Adrenal gland (tissue), 12 donors: ENCODE results near the gene PROSER2. TPM values are rescaled to one million over a fixed set of nuclear protein-coding genes. Genes with fewer than 3 reads are reported as not detected.

Experiments
- DNase-seq, 7 donors: peaks; one replicate each; pipeline ENCODE4 v3.0.0-alpha.2; 2019 to 2020
- H3K27ac ChIP-seq, 5 donors: fragments of 200-600 bp; sonication (generic) in 4 of 5; 1 replicate in 3 of 5; 2 replicates in 2 of 5; pipeline versions ENCODE4 v1.5.1 to v1.8.0; 2016 to 2020; ENCODE audit warnings: mild to moderate bottlenecking in 1 of 5
- H3K27me3 ChIP-seq: fragments of 200-600 bp; 2 replicates; pipeline ENCODE4 v1.8.0; 2021
- H3K36me3 ChIP-seq, 2 donors: fragments of 200-600 bp; replicated peaks in 1 of 2; 1 replicate in 1 of 2; 2 replicates in 1 of 2; pipeline versions ENCODE4 v1.5.1 to v1.8.0; 2018 to 2022
- H3K4me1 ChIP-seq, 2 donors: fragments of 200-600 bp; replicated peaks in 1 of 2; 1 replicate in 1 of 2; 2 replicates in 1 of 2; pipeline versions ENCODE4 v1.5.1 to v1.8.0; 2018 to 2021
- H3K4me3 ChIP-seq, 4 donors: fragments of 200-600 bp; sonication (generic) in 3 of 4; one replicate each; pipeline ENCODE4 v1.5.1; 2016 to 2018
- H3K9me3 ChIP-seq, 3 donors: fragments of 200-600 bp; sonication (generic) in 1 of 3; replicated peaks in 1 of 3; 1 replicate in 2 of 3; 2 replicates in 1 of 3; pipeline versions ENCODE4 v1.5.1 to v1.8.0; 2016 to 2021
- POLR2A ChIP-seq, 2 donors: fragments of 450-650 bp; IDR thresholded peaks; one replicate each; pipeline ENCODE4 v1.6.1; 2017; ENCODE audit warnings: antibody characterized with exemption in 2 of 2, mild to moderate bottlenecking in 2 of 2, moderate library complexity in 1 of 2
- WGBS, 4 donors: extraction: QIAGEN DNeasy Blood & Tissue Kit in 2 of 4; methylation state at CpG; one replicate each; pipeline versions ENCODE4 v1.1.5 to v1.1.7; 2013 to 2017; 5-methylcytosine and 5-hydroxymethylcytosine counted together
- intact Hi-C, 2 donors: fragments of 100-400 bp; cut with DNase I; formaldehyde crosslinking; loops; one replicate each; pipeline versions ENCODE4 v1.14.1 to v1.15.0; 2022 to 2023
- polyA plus RNA-seq, 3 donors: library from polyadenylated mRNA; stranded (reverse); fragments of 200-250 nt in 2 of 3; fragments of 350-450 nt in 1 of 3; fragmentation: Illumina TruSeq in 1 of 3; extraction: RNeasy Lipid Tissue Mini Kit (QIAGEN cat#74804) in 1 of 3; gene quantifications; one replicate each; pipeline ENCODE4 v1.2.3, GENCODE V29; 2013 to 2014
- total RNA-seq, 9 donors: library from RNA; depleted of rRNA in 4 of 9; stranded (reverse); fragments of >200 nt in 4 of 9; fragments of 120-200 nt in 1 of 9; fragmentation: NEBNext Ultra II Directional in 1 of 9; extraction: Animal tissue kit (Norgen Biotek cat#: 25700) in 1 of 9; gene quantifications; one replicate each; pipeline versions ENCODE4 v1.1.0 to v1.2.4, GENCODE V29; 2013 to 2023
- TF ChIP-seq, protein P1 (sequence below), 6 experiments: fragments of 450-650 bp in 4 of 6; fragments of 200-600 bp in 2 of 6; sonication (generic) in 1 of 6; IDR thresholded peaks; 1 replicate in 5 of 6; 2 replicates in 1 of 6; pipeline versions ENCODE4 v1.5.1 to v1.8.0; 2016 to 2021; ENCODE audit warnings: antibody characterized with exemption in 6 of 6, mild to moderate bottlenecking in 2 of 6, moderate library complexity in 1 of 6
- donor health status: healthy with polysubstance abuse.
- donor health status: Bipolar disorder and iron deficiency.
- donor health status: DM: yes; HTN: yes; CAD: no.
- donor health status: DM: no; HTN: no; CAD: no.
- donor health status: DM: no; HTN: no; CAD: no.
- donor health status: DM: yes; HTN: yes; CAD: no.

Gene PROSER2
- total and polyA plus RNA-seq, 12 donors, result 0.33 to 16.6 (median 2.3) TPM

DNA sequence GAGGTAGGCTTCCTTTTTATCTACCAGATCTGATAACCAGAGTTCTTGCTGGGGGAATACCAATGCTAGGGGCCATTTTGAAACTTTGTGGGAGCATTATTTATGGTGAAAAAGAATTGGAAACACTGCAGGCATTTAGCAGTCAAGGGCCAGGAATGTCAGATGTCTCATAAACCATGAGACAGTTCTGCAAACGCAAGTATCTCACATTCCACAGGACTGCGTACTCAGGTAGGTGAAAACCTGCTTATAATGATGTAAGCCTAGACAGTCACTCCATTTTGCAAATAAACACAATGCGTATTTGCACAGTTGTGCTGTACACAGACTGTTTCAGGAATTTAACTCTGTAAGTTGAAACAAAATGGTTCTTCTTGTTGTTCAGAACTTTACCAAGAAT is 47.1 kb upstream of the PROSER2 start:
- Histone ChIP-seq H3K4me1 (no peaks in the 10 kb centered on the region), H3K9me3 (no peaks in the 10 kb centered on the region), H3K27me3 (no peaks in the 10 kb centered on the region), H3K4me3 (no peak overlapping the region), H3K36me3 (no peaks in the 10 kb centered on the region), H3K27ac (no peak overlapping the region)
- 84 to 99% (median 87%) methylated on average over 3 of the region's 3 CpGs for WGBS, 4 donors
- TF ChIP-seq, protein P1, sequence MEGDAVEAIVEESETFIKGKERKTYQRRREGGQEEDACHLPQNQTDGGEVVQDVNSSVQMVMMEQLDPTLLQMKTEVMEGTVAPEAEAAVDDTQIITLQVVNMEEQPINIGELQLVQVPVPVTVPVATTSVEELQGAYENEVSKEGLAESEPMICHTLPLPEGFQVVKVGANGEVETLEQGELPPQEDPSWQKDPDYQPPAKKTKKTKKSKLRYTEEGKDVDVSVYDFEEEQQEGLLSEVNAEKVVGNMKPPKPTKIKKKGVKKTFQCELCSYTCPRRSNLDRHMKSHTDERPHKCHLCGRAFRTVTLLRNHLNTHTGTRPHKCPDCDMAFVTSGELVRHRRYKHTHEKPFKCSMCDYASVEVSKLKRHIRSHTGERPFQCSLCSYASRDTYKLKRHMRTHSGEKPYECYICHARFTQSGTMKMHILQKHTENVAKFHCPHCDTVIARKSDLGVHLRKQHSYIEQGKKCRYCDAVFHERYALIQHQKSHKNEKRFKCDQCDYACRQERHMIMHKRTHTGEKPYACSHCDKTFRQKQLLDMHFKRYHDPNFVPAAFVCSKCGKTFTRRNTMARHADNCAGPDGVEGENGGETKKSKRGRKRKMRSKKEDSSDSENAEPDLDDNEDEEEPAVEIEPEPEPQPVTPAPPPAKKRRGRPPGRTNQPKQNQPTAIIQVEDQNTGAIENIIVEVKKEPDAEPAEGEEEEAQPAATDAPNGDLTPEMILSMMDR (IDR thresholded peaks at IDR 0.05), result no peak
- TF ChIP-seq POLR2A (IDR thresholded peaks at IDR 0.05), result no peak
- DNase-seq, result no peak
- intact Hi-C loops, result no loop called here

GRCh38 chr10:11781114-11781513 is 42.0 kb upstream of the PROSER2 start:
- Histone ChIP-seq H3K27me3 (no peaks in the 10 kb centered on the region), H3K4me1 (no peaks in the 10 kb centered on the region), H3K36me3 (no peaks in the 10 kb centered on the region), H3K4me3 (no peak overlapping the region), H3K27ac (no peak overlapping the region), H3K9me3 (no peaks in the 10 kb centered on the region)
- TF ChIP-seq, protein P1 (IDR thresholded peaks at IDR 0.05), result no peak
- no peak for TF ChIP-seq POLR2A (IDR thresholded peaks at IDR 0.05)
- DNase-seq, result no peak
- WGBS, 4 donors, result 79 to 100% (median 89%) methylated on average over 1 to 6 of the region's 6 CpGs
- intact Hi-C loops, result loop anchor here in 1 of 2 donors (10.0 kb wide), 1 partner anchor 204 kb away; no protein-coding TSS in a partner anchor

GRCh38 chr10:11782793-11783557 is 40.2 kb upstream of the PROSER2 start:
- no peaks in the 10 kb centered on the region for H3K36me3 ChIP-seq
- DNase-seq, result no peak
- H3K27me3 ChIP-seq, result no peaks in the 10 kb centered on the region
- TF ChIP-seq, protein P1 (IDR thresholded peaks at IDR 0.05), result peak; percentile 52 to 75 (median 70)
- no peak for TF ChIP-seq POLR2A (IDR thresholded peaks at IDR 0.05)
- H3K9me3 ChIP-seq, result no peaks in the 10 kb centered on the region
- no peaks in the 10 kb centered on the region for H3K4me1 ChIP-seq
- H3K27ac ChIP-seq, result no peak overlapping the region
- intact Hi-C loops, result loop anchor here in 1 of 2 donors (10.0 kb wide), 1 partner anchor 202 kb away; no protein-coding TSS in a partner anchor
- WGBS, 4 donors, result 53 to 66% (median 63%) methylated on average over 14 to 18 of the region's 18 CpGs
- no peak overlapping the region for H3K4me3 ChIP-seq

DNA sequence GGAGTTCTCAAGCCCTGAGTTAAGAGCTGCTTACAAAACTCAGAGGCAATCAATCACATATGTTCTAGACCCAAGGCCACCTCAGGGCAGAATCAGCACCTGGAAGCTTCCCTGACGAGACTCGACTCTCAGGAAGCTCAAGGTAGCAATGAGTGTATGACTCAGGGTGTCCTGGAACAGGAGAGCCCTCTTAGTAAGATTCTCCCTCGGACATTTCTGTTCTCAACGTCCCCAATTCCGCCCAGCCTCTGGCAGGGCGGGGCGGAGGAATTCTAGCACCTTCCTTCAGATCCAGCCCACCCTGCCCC is 39.6 kb upstream of the PROSER2 start:
- intact Hi-C loops, result loop anchor here in 1 of 2 donors (10.0 kb wide), 1 partner anchor 201 kb away; no protein-coding TSS in a partner anchor
- WGBS, 4 donors, result 55 to 70% (median 68%) methylated on average over 5 to 7 of the region's 7 CpGs

More for the DNA sequence above, 39.6 kb upstream of the PROSER2 start:
- Histone ChIP-seq H3K36me3 (no peaks in the 10 kb centered on the region), H3K9me3 (no peaks in the 10 kb centered on the region), H3K27ac (no peak overlapping the region), H3K4me1 (no peaks in the 10 kb centered on the region), H3K27me3 (no peaks in the 10 kb centered on the region), H3K4me3 (no peak overlapping the region)
- TF ChIP-seq, protein P1 (IDR thresholded peaks at IDR 0.05), result no peak
- no peak for TF ChIP-seq POLR2A (IDR thresholded peaks at IDR 0.05)
- no peak for DNase-seq
